Mucosa of descending colon (tissue), 3 donors: ENCODE results near the gene MPC1. TPM values are rescaled to one million over a fixed set of nuclear protein-coding genes. Genes with fewer than 3 reads are reported as not detected.

Experiments
- ATAC-seq: fragments of 200-7000 bp; cut with Tn5 transposase; one replicate; pipeline ENCODE4 v1.9.1; 2020; ENCODE audit warnings: mild to moderate bottlenecking, moderate library complexity
- DNase-seq, 3 donors: peaks; one replicate each; pipeline ENCODE4 v3.0.0-alpha.2; 2020
- H3K36me3 ChIP-seq: fragments of 200-600 bp; one replicate; pipeline ENCODE4 v1.8.0; 2021; ENCODE audit warnings: low read depth, mild to moderate bottlenecking
- H3K4me1 ChIP-seq: fragments of 200-600 bp; one replicate; pipeline ENCODE4 v1.8.0; 2021; ENCODE audit warnings: low read depth, mild to moderate bottlenecking
- H3K4me3 ChIP-seq: fragments of 200-600 bp; one replicate; pipeline ENCODE4 v1.8.0; 2021; ENCODE audit warnings: mild to moderate bottlenecking
- H3K9me3 ChIP-seq: fragments of 200-600 bp; one replicate; pipeline ENCODE4 v1.8.0; 2021; ENCODE audit warnings: mild to moderate bottlenecking
- CTCF ChIP-seq: fragments of 200-600 bp; IDR thresholded peaks from one replicate; pipeline ENCODE4 v1.8.0; 2022; ENCODE audit warnings: antibody characterized with exemption, mild to moderate bottlenecking
- intact Hi-C, 2 donors: fragments of 100-400 bp; cut with DNase I in 1 of 2; cut with micrococcal nuclease in 1 of 2; formaldehyde crosslinking; loops; one replicate each; pipeline versions ENCODE4 v1.11.0 to v1.11.1; 2022; cut with DNase I, micrococcal nuclease
- total RNA-seq, 3 donors: library from RNA; stranded (reverse); fragmentation: NEBNext Ultra II Directional in 2 of 3; extraction: Animal tissue kit (Norgen Biotek cat#: 25700) in 2 of 3; gene quantifications; one replicate each; pipeline versions ENCODE4 v1.2.1 to v1.2.4, GENCODE V29; 2021 to 2023
- donor health status: DM: no; HTN: no; CAD: no; lungs with moderate emphysema.
- donor health status: DM: no; HTN: no; CAD: no.
- donor health status: DM: no; HTN: yes; CAD: no.

The MPC1 gene
- total RNA-seq, 3 donors from 2014 or later, result 75.0 to 139 (median 117) TPM

- Histone ChIP-seq H3K9me3 (no peaks in the 10 kb centered on the region), H3K4me3 (peak overlapping the region; percentile 92), H3K4me1 (no peaks in the 10 kb centered on the region), H3K36me3 (no peaks in the 10 kb centered on the region)
- DNase-seq (peak in 1 of 3 donors; percentile 76), ATAC-seq (peak; percentile 9)
- intact Hi-C loops, result loop anchor here in 1 of 2 donors (10.0 kb wide), 1 partner anchor 48 kb away; no protein-coding TSS in a partner anchor
- no peak for TF ChIP-seq CTCF
These were observed 224 bp downstream of the MPC1 start for GRCh38 chr6:166382500-166382932.

GRCh38 chr6:166381733-166382499, 824 bp downstream of the MPC1 start:
- intact Hi-C loops, result loop anchor here in 1 of 2 donors (10.0 kb wide), 1 partner anchor 47 kb away; no protein-coding TSS in a partner anchor
- Histone ChIP-seq H3K36me3 (no peaks in the 10 kb centered on the region), H3K9me3 (no peaks in the 10 kb centered on the region), H3K4me1 (no peaks in the 10 kb centered on the region), H3K4me3 (peak overlapping the region; percentile 92)
- ATAC-seq (peak; percentile 80), DNase-seq (peak; percentile 93 to 97 (median 94))
- peak; percentile 90 for TF ChIP-seq CTCF

- Histone ChIP-seq H3K4me1 (no peaks in the 10 kb centered on the region), H3K36me3 (no peaks in the 10 kb centered on the region), H3K9me3 (no peaks in the 10 kb centered on the region), H3K4me3 (no peak overlapping the region)
- intact Hi-C loops, result loop anchor here in 1 of 2 donors (10.0 kb wide), 1 partner anchor 47 kb away; no protein-coding TSS in a partner anchor
- DNase-seq, result no peak
- no peak for ATAC-seq
- TF ChIP-seq CTCF, result no peak
These were observed 1.4 kb downstream of the MPC1 start for GRCh38 chr6:166381381-166381732.

- intact Hi-C loops, result loop anchor here in 1 of 2 donors (10.0 kb wide), 1 partner anchor 45 kb away; no protein-coding TSS in a partner anchor
These were observed 2.9 kb downstream of the MPC1 start for GRCh38 chr6:166379800-166380199.

GRCh38 chr6:166379103-166379586, 3.6 kb downstream of the MPC1 start:
- Histone ChIP-seq H3K36me3 (no peaks in the 10 kb centered on the region), H3K4me3 (no peak overlapping the region), H3K9me3 (no peaks in the 10 kb centered on the region), H3K4me1 (no peaks in the 10 kb centered on the region)
- DNase-seq (no peak), ATAC-seq (no peak)
- intact Hi-C loops, result no loop called here
- TF ChIP-seq CTCF, result no peak

More at GRCh38 chr6:166379800-166380199, 2.9 kb downstream of the MPC1 start:
- Histone ChIP-seq H3K36me3 (no peaks in the 10 kb centered on the region), H3K9me3 (no peaks in the 10 kb centered on the region), H3K4me1 (no peaks in the 10 kb centered on the region), H3K4me3 (no peak overlapping the region)
- no peak for ATAC-seq
- TF ChIP-seq CTCF, result no peak
- no peak for DNase-seq
